Right lobe of liver (tissue), 4 donors: ENCODE results near the gene EFNB2.

ENCODE experiments used
- CTCF ChIP-seq, 4 donors: fragments of 200-600 bp in 3 of 4; fragments of 450-650 bp in 1 of 4; IDR thresholded peaks; one replicate each; pipeline versions ENCODE4 v1.5.1 to v1.8.0; 2016 to 2022; ENCODE audit warnings: antibody characterized with exemption in 4 of 4, mild to moderate bottlenecking in 2 of 4
- POLR2A ChIP-seq: fragments of 450-650 bp; IDR thresholded peaks from one replicate; pipeline ENCODE4 v1.6.1; 2017; ENCODE audit warnings: antibody characterized with exemption, mild to moderate bottlenecking
- donor health status: DM: no; HTN: no; CAD: no.
- donor health status: DM: no; HTN: no; CAD: no.
- donor health status: DM: no; HTN: yes; CAD: no.

GRCh38 chr13:106526738-106527444, 8.6 kb downstream of the EFNB2 start:
- TF ChIP-seq CTCF (IDR thresholded peaks at IDR 0.05), result no peak
- no peak for TF ChIP-seq POLR2A
